AG09309 (cell line): ENCODE data around the gene AGXT2.

ENCODE experiments used
- DNase-seq: peaks from one replicate; pipeline ENCODE4 v3.0.0-alpha.2; 2010; ENCODE audit warnings: low read depth
- H3K4me3 ChIP-seq: 2 replicates; pipeline ENCODE4 v1.5.1; 2011; ENCODE audit warnings: mild to moderate bottlenecking, low read depth, low read length, moderate library complexity; ENCODE audit not compliant: control insufficient read depth
- CTCF ChIP-seq: IDR thresholded peaks from 2 replicates; pipeline ENCODE4 v1.5.1; 2011; ENCODE audit warnings: mild to moderate bottlenecking, low read depth, low read length, inconsistent platforms; ENCODE audit not compliant: insufficient read depth, control insufficient read depth; ENCODE audit errors: missing control alignments

Gene AGXT2

GRCh38 chr5:35026280-35026840 is 21.4 kb downstream of the AGXT2 start:
- DNase-seq = no peak
- no peak for TF ChIP-seq CTCF

GRCh38 chr5:35024911-35025510 is 22.7 kb downstream of the AGXT2 start:
- no peak for TF ChIP-seq CTCF
- no peak for DNase-seq
- no peak overlapping the region for H3K4me3 ChIP-seq

More at GRCh38 chr5:35026280-35026840, 21.4 kb downstream of the AGXT2 start:
- H3K4me3 ChIP-seq = no peak overlapping the region

GRCh38 chr5:35023391-35024178 is 24.2 kb downstream of the AGXT2 start:
- H3K4me3 ChIP-seq = no peak overlapping the region
- no peak for DNase-seq
- TF ChIP-seq CTCF = no peak

GRCh38 chr5:35016174-35017051 is 31.3 kb downstream of the AGXT2 start:
- no peak for TF ChIP-seq CTCF
- no peak overlapping the region for H3K4me3 ChIP-seq
- no peak for DNase-seq

GRCh38 chr5:35015063-35015462 is 32.7 kb downstream of the AGXT2 start:
- H3K4me3 ChIP-seq = no peak overlapping the region
- no peak for TF ChIP-seq CTCF
- DNase-seq = no peak

- H3K4me3 ChIP-seq = no peak overlapping the region
- no peak for TF ChIP-seq CTCF
- DNase-seq = no peak
Observed at GRCh38 chr5:35012796-35013195, 35.0 kb downstream of the AGXT2 start.
